Progenitor cell of endocrine pancreas (in vitro differentiated cells): ENCODE data around the gene USP54. TPM values are rescaled to one million over a fixed set of nuclear protein-coding genes. Genes with fewer than 3 reads are reported as not detected.
A peak's percentile ranks its signal among the peaks of the same experiment; 100 is the strongest.

ENCODE experiments used
- DNase-seq: peaks from one replicate; pipeline ENCODE4 v3.0.0; 2021; ENCODE audit warnings: low spot score; ENCODE audit not compliant: unreplicated experiment
- H3K27ac Mint-ChIP-seq: 2 replicates; pipeline ENCODE4 v1.8.0; 2021; ENCODE audit warnings: mild to moderate bottlenecking, moderate library complexity, mixed read lengths
- H3K27me3 Mint-ChIP-seq: 2 replicates; pipeline ENCODE4 v1.8.0; 2021; ENCODE audit warnings: mixed read lengths
- H3K36me3 Mint-ChIP-seq: 2 replicates; pipeline ENCODE4 v1.8.0; 2022; ENCODE audit warnings: mixed read lengths; ENCODE audit not compliant: insufficient read depth
- H3K4me1 Mint-ChIP-seq: 2 replicates; pipeline ENCODE4 v1.8.0; 2021; ENCODE audit warnings: low read depth, mixed read lengths
- H3K4me3 Mint-ChIP-seq: 2 replicates; pipeline ENCODE4 v1.8.0; 2021; ENCODE audit warnings: low read depth, mild to moderate bottlenecking, moderate library complexity, mixed read lengths
- H3K9me3 Mint-ChIP-seq: 2 replicates; pipeline ENCODE4 v1.8.0; 2021; ENCODE audit warnings: low read depth, mixed read lengths
- CTCF ChIP-seq: fragments of 200-600 bp; sonication (generic); IDR thresholded peaks from one replicate; pipeline ENCODE4 v1.5.0; 2021; ENCODE audit warnings: antibody characterized with exemption, mild to moderate bottlenecking; ENCODE audit not compliant: unreplicated experiment
- total RNA-seq: library from RNA; stranded (reverse); gene quantifications from 2 replicates; pipeline ENCODE4 v1.2.1, GENCODE V29; 2021

USP54 gene
- total RNA-seq, 1 donor from 2014 or later, result 83.8 TPM

GRCh38 chr10:73629165-73629564, 38.0 kb upstream of the USP54 start:
- H3K27ac Mint-ChIP-seq, result no peak overlapping the region

GRCh38 chr10:73628405-73628804, 37.3 kb upstream of the USP54 start:
- no peak overlapping the region for H3K27ac Mint-ChIP-seq
- no peak for DNase-seq
- H3K4me3 Mint-ChIP-seq, result no peak overlapping the region
- H3K27me3 Mint-ChIP-seq, result no peaks in the 10 kb centered on the region
- no peaks in the 10 kb centered on the region for H3K36me3 Mint-ChIP-seq
- no peak for TF ChIP-seq CTCF
- peaks cover 7% of the 10 kb centered on the region for H3K4me1 Mint-ChIP-seq
- H3K9me3 Mint-ChIP-seq, result no peaks in the 10 kb centered on the region

More at GRCh38 chr10:73629165-73629564, 38.0 kb upstream of the USP54 start:
- Mint-ChIP-seq H3K9me3 (no peaks in the 10 kb centered on the region), H3K4me1 (peaks cover 7% of the 10 kb centered on the region), H3K4me3 (no peak overlapping the region), H3K27me3 (peaks cover 5% of the 10 kb centered on the region), H3K36me3 (no peaks in the 10 kb centered on the region)
- TF ChIP-seq CTCF, result no peak
- no peak for DNase-seq

GRCh38 chr10:73627300-73627699, 36.2 kb upstream of the USP54 start:
- no peak for TF ChIP-seq CTCF
- Mint-ChIP-seq H3K4me1 (peaks cover 7% of the 10 kb centered on the region), H3K4me3 (peak overlapping the region; percentile 99), H3K27ac (peak overlapping the region; percentile 19), H3K27me3 (no peaks in the 10 kb centered on the region), H3K36me3 (no peaks in the 10 kb centered on the region), H3K9me3 (no peaks in the 10 kb centered on the region)
- no peak for DNase-seq

- Mint-ChIP-seq H3K4me1 (peaks cover 8% of the 10 kb centered on the region), H3K36me3 (peaks cover 1% of the 10 kb centered on the region), H3K27ac (peak overlapping the region; percentile 100), H3K27me3 (no peaks in the 10 kb centered on the region), H3K9me3 (no peaks in the 10 kb centered on the region), H3K4me3 (peak overlapping the region; percentile 99)
- no peak for TF ChIP-seq CTCF
- DNase-seq, result peak; percentile 85
Observed at GRCh38 chr10:73625884-73626752, 35.0 kb upstream of the USP54 start.

GRCh38 chr10:73625004-73625883, 34.1 kb upstream of the USP54 start:
- peak; percentile 16 for DNase-seq
- Mint-ChIP-seq H3K27ac (peak overlapping the region; percentile 100), H3K4me3 (peak overlapping the region; percentile 99), H3K4me1 (peaks cover 8% of the 10 kb centered on the region), H3K9me3 (no peaks in the 10 kb centered on the region), H3K27me3 (no peaks in the 10 kb centered on the region), H3K36me3 (peaks cover 1% of the 10 kb centered on the region)
- TF ChIP-seq CTCF, result no peak
